Right atrium auricular region (tissue), 2 donors: ENCODE data around the gene KHSRP. TPM values are rescaled to one million over a fixed set of nuclear protein-coding genes. Genes with fewer than 3 reads are reported as not detected.

Source experiments
- DNase-seq: peaks from one replicate; pipeline ENCODE4 v3.0.0-alpha.2; 2019; ENCODE audit warnings: low spot score
- H3K27ac ChIP-seq, 2 donors: fragments of 200-600 bp; sonication (generic); 1 replicate in 1 of 2; 2 replicates in 1 of 2; pipeline ENCODE4 v1.5.1; 2016 to 2019
- H3K27me3 ChIP-seq, 2 donors: fragments of 200-600 bp; sonication (generic); one replicate each; pipeline versions ENCODE4 v1.5.1 to v1.6.0; 2017 to 2019
- H3K36me3 ChIP-seq: fragments of 200-600 bp; sonication (generic); one replicate; pipeline ENCODE4 v1.5.1; 2016
- H3K4me1 ChIP-seq, 2 donors: fragments of 200-600 bp; sonication (generic); one replicate each; pipeline versions ENCODE4 v1.5.1 to v1.6.0; 2017 to 2019
- H3K4me3 ChIP-seq, 2 donors: fragments of 200-600 bp; sonication (generic); 1 replicate in 1 of 2; 2 replicates in 1 of 2; pipeline ENCODE4 v1.5.1; 2017 to 2019; ENCODE audit warnings: mild to moderate bottlenecking in 1 of 2, moderate library complexity in 1 of 2
- H3K9me3 ChIP-seq, 2 donors: fragments of 200-600 bp; sonication (generic); one replicate each; pipeline ENCODE4 v1.5.1; 2019
- total RNA-seq, 2 donors: library from RNA; depleted of rRNA; stranded (reverse); fragments of >200 nt; gene quantifications; one replicate each; pipeline ENCODE4 v1.1.0, GENCODE V29; 2016
- TF ChIP-seq, protein P1 (sequence below), 2 donors: fragments of 200-600 bp; sonication (generic); IDR thresholded peaks; one replicate each; pipeline ENCODE4 v1.5.1; 2019; ENCODE audit warnings: antibody characterized with exemption in 2 of 2

Gene KHSRP
- total RNA-seq, 2 donors from 2014 or later: 55.3 to 95.7 TPM

DNA sequence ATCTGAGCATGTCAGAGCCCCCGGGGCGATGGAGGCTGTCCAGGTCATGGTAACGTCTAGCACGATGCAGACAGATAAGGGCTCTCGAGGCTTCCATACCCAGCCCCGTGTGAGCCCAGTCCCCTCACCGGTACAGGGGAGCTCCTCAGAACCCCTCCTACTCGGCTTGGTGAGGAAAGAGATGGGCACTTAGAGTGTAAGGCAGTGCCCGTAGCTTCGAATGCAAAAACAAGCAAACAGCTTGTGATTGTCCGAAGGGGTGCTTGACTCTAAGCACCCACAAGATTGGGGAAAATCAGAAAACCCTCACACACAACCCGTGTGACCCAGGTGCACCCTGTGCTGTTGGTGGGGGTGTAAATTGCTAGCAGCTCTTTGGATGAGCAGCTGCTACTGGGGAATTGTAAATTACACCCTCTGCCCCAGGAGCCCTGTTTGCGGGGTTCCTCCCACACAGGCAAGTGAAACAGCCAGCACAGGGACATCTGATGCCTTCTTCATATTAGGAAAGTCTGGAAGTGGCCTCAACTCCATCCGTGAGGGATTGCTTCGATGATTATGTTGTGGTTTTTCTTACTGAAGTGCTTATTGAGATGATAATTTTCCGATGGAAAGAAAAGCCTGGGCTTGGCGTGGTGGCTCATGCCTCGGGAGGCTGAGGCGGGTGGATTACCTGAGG lies 48.0 kb downstream of the KHSRP start:
- TF ChIP-seq, protein P1, sequence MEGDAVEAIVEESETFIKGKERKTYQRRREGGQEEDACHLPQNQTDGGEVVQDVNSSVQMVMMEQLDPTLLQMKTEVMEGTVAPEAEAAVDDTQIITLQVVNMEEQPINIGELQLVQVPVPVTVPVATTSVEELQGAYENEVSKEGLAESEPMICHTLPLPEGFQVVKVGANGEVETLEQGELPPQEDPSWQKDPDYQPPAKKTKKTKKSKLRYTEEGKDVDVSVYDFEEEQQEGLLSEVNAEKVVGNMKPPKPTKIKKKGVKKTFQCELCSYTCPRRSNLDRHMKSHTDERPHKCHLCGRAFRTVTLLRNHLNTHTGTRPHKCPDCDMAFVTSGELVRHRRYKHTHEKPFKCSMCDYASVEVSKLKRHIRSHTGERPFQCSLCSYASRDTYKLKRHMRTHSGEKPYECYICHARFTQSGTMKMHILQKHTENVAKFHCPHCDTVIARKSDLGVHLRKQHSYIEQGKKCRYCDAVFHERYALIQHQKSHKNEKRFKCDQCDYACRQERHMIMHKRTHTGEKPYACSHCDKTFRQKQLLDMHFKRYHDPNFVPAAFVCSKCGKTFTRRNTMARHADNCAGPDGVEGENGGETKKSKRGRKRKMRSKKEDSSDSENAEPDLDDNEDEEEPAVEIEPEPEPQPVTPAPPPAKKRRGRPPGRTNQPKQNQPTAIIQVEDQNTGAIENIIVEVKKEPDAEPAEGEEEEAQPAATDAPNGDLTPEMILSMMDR (IDR thresholded peaks at IDR 0.05): no peak
- Histone ChIP-seq H3K27me3 (no peaks in the 10 kb centered on the region), H3K36me3 (peaks cover 28% of the 10 kb centered on the region), H3K4me3 (no peak overlapping the region), H3K4me1 (peaks cover 0 to 14% of the 10 kb centered on the region in 2 donors), H3K27ac (no peak overlapping the region), H3K9me3 (no peaks in the 10 kb centered on the region)
- DNase-seq: no peak

DNA sequence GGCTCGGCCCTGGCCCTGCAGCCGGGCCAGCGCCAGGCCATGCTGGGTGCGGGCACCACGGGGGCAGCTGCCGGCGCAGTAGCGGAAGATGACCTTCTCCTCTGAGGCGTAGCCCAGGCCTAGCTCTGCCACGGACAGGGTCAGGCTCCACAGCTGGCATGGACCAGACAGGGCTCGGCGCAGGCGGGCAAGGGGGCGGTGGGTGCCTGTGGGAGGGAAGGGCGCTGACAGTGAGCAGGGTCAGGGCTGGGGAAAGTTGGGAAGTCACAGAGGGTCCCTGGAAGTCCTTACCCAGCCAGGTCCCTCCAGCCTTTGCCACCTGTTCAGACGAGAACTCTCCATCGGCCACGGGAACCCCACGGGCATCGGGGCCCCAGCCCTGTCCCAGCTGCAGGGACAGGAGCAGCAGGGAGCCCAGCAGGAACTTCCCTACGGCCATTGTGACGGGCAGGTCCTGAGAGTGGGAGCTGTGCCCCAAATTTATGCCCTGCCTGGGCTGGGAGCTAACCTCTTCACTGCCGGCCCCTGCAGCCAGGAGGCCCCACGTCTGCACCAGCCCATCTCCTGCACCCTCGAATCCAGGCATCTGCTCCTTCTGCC lies 49.1 kb downstream of the KHSRP start, which contains the start of gene PSPN:
Gene PSPN (minus strand): TSS at position 523 of the 600 bp plus-strand sequence. CDS start 84 bp downstream, at position 439.
- no peak within 1 kb of the TSS for H3K27ac ChIP-seq
- TF ChIP-seq, protein P1 (IDR thresholded peaks at IDR 0.05): no peak
- H3K36me3 ChIP-seq: peaks cover 16% of the 10 kb centered on the region
- no peaks in the 10 kb centered on the region for H3K9me3 ChIP-seq
- no peak for DNase-seq
- peaks cover 0 to 14% of the 10 kb centered on the region in 2 donors for H3K4me1 ChIP-seq
- H3K4me3 ChIP-seq: no peak within 1 kb of the TSS
- H3K27me3 ChIP-seq: no peaks in the 10 kb centered on the region

DNA sequence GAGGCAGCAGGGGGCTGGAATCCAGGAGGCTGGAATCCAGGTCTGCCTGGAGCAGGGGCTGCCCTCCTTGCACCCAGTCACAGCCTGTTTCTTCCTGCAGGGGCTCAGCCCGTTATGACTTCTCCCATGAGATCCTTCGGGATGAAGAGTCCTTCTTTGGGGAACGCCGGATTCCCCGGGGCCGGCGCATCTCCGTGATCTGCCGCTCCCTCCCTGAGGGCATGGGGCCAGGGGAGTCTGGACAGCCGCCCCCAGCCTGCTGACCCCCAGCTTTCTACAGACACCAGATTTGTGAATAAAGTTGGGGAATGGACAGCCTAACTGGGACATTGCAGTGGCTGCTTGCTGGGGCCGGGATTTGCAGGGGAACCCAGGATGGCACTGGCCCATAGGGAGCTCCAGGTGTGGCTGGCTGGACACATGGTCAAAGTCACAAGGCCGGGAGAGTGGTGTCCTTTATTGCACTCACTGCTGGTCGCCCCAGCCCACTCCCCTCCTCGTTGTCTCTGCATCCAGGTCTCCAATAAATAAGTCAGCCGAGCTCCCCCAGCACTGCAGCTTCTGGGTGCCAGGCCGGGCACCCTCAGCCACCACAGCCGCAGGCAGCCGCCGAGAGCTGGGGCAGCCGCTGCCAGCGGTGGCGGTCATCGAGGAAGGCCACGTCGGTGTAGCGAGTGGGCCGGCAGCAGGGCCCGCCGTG lies 49.8 kb downstream of the KHSRP start:
- no peak overlapping the region for H3K27ac ChIP-seq
- H3K36me3 ChIP-seq: peaks cover 10% of the 10 kb centered on the region
- TF ChIP-seq, protein P1 (IDR thresholded peaks at IDR 0.05): no peak
- H3K27me3 ChIP-seq: no peaks in the 10 kb centered on the region
- H3K9me3 ChIP-seq: no peaks in the 10 kb centered on the region
- no peak for DNase-seq
- peaks cover 0 to 14% of the 10 kb centered on the region in 2 donors for H3K4me1 ChIP-seq
- H3K4me3 ChIP-seq: no peak overlapping the region

DNA sequence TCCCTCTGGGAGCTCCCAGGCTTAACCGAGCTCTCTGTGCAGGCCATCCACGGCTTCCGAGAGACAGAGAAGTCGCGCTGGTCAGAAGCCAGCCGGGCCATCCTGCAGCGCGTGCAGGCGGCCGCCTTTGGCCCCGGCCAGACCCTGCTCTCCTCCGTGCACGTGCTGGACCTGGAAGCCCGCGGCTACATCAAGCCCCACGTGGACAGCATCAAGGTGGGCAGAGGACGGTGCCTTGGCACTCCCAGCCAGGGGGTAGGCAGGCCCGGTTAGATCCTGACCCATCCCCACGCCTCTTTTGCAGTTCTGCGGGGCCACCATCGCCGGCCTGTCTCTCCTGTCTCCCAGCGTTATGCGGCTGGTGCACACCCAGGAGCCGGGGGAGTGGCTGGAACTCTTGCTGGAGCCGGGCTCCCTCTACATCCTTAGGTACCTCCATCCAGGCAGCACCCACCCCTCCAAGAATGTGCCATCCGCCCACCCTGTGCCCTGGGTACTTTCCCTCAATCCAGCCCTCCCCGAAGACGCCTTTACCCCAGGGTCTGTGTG lies 50.4 kb downstream of the KHSRP start:
- H3K27ac ChIP-seq: peak overlapping the region in 1 of 2 donors; percentile 99

DNA sequence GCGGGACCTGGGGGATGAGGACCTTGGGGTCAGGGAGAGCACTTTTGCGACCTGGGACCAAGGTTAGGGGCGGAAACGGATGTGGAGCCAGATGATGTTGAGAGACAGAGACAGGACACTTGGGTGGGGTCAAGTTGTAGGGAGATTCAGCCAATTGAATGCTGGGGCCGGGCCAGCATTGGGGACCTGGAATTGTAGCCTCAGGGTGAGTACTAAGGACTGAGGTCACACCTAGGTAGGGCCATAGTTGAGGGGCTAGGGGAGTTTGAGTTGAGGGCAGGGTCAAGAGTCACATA lies 50.9 kb downstream of the KHSRP start:
- Histone ChIP-seq H3K36me3 (peaks cover 3% of the 10 kb centered on the region), H3K4me1 (peaks cover 0 to 14% of the 10 kb centered on the region in 2 donors), H3K27ac (peak overlapping the region; percentile 99), H3K27me3 (no peaks in the 10 kb centered on the region), H3K9me3 (no peaks in the 10 kb centered on the region), H3K4me3 (peak overlapping the region; percentile 87 to 99)
- DNase-seq: no peak
- TF ChIP-seq, protein P1 (IDR thresholded peaks at IDR 0.05): no peak

More for the DNA sequence above, 50.4 kb downstream of the KHSRP start:
- Histone ChIP-seq H3K9me3 (no peaks in the 10 kb centered on the region), H3K4me3 (peak overlapping the region in 1 of 2 donors; percentile 87), H3K4me1 (peaks cover 0 to 14% of the 10 kb centered on the region in 2 donors), H3K27me3 (no peaks in the 10 kb centered on the region), H3K36me3 (peaks cover 4% of the 10 kb centered on the region)
- no peak for DNase-seq
- TF ChIP-seq, protein P1 (IDR thresholded peaks at IDR 0.05): no peak
